Panc1 (cell line): ENCODE results near the gene LRRC8E.
"Not testable (repeated sequence)": the region's sequence is repeated elsewhere in the genome, so short reads cannot be mapped to it uniquely, and the experiment has no call there.

Experiments used
- POLR2AphosphoS5 ChIP-seq: IDR thresholded peaks from 2 replicates; pipeline ENCODE4 v1.6.1; 2012; ENCODE audit warnings: mild to moderate bottlenecking, low read depth, low read length, moderate library complexity
- SIN3A ChIP-seq: IDR thresholded peaks from 2 replicates; pipeline ENCODE4 v1.6.1; 2012; ENCODE audit warnings: low read depth, mild to moderate bottlenecking, low read length, moderate library complexity, borderline replicate concordance; ENCODE audit not compliant: insufficient read depth
- TCF7L2 ChIP-seq: IDR thresholded peaks from 2 replicates; pipeline ENCODE4 v1.6.1; 2011; ENCODE audit warnings: mild to moderate bottlenecking, low read depth, low read length, inconsistent platforms
- TF ChIP-seq, protein P1 (sequence below): fragments of 450-650 bp; IDR thresholded peaks from 2 replicates; pipeline ENCODE4 v1.5.1; 2017; ENCODE audit warnings: mild to moderate bottlenecking
- TF ChIP-seq, protein P2 (sequence below), 2 experiments: IDR thresholded peaks; 2 replicates each; pipeline ENCODE4 v1.6.1; 2011 to 2012; ENCODE audit warnings: low read depth in 2 of 2, control low read depth in 1 of 2, low read length in 1 of 2, mild to moderate bottlenecking in 1 of 2, moderate library complexity in 1 of 2; ENCODE audit not compliant: insufficient read depth in 1 of 2

DNA sequence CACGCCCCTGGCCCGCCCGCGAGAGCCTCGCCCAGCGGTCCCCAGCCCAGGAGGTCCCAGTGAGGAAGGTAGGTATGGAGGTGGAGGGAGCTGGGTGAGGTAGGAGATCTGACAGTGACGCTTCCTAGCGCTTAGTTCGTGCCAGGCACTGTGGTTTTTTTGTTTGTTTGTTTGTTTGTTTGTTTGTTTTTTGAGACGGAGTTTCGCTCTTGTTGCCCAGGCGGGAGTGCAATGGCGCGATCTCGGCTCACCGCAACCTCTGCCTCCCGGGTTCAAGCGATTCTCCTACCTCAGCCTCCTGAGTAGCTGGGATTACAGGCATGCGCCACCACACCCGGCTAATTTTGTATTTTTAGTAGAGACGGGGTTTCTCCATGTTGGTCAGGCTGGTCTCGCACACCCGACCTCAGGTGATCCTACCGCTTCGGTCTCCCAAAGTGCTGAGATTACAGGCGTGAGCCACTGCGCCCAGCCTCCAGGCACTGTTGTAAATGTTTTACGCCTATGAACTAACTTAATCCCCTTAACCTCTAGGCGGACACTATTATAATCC, 29.8 kb downstream of the LRRC8E start:
- TF ChIP-seq, protein P1, sequence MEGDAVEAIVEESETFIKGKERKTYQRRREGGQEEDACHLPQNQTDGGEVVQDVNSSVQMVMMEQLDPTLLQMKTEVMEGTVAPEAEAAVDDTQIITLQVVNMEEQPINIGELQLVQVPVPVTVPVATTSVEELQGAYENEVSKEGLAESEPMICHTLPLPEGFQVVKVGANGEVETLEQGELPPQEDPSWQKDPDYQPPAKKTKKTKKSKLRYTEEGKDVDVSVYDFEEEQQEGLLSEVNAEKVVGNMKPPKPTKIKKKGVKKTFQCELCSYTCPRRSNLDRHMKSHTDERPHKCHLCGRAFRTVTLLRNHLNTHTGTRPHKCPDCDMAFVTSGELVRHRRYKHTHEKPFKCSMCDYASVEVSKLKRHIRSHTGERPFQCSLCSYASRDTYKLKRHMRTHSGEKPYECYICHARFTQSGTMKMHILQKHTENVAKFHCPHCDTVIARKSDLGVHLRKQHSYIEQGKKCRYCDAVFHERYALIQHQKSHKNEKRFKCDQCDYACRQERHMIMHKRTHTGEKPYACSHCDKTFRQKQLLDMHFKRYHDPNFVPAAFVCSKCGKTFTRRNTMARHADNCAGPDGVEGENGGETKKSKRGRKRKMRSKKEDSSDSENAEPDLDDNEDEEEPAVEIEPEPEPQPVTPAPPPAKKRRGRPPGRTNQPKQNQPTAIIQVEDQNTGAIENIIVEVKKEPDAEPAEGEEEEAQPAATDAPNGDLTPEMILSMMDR, result peak; percentile 52
- TF ChIP-seq POLR2AphosphoS5, TCF7L2: not testable (repeated sequence)
- TF ChIP-seq, protein P2, sequence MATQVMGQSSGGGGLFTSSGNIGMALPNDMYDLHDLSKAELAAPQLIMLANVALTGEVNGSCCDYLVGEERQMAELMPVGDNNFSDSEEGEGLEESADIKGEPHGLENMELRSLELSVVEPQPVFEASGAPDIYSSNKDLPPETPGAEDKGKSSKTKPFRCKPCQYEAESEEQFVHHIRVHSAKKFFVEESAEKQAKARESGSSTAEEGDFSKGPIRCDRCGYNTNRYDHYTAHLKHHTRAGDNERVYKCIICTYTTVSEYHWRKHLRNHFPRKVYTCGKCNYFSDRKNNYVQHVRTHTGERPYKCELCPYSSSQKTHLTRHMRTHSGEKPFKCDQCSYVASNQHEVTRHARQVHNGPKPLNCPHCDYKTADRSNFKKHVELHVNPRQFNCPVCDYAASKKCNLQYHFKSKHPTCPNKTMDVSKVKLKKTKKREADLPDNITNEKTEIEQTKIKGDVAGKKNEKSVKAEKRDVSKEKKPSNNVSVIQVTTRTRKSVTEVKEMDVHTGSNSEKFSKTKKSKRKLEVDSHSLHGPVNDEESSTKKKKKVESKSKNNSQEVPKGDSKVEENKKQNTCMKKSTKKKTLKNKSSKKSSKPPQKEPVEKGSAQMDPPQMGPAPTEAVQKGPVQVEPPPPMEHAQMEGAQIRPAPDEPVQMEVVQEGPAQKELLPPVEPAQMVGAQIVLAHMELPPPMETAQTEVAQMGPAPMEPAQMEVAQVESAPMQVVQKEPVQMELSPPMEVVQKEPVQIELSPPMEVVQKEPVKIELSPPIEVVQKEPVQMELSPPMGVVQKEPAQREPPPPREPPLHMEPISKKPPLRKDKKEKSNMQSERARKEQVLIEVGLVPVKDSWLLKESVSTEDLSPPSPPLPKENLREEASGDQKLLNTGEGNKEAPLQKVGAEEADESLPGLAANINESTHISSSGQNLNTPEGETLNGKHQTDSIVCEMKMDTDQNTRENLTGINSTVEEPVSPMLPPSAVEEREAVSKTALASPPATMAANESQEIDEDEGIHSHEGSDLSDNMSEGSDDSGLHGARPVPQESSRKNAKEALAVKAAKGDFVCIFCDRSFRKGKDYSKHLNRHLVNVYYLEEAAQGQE (IDR thresholded peaks at IDR 0.05; ENCODE audit: insufficient read depth in 1 of 2, low read depth in 2 of 2, low read length in 1 of 2), result not testable (repeated sequence)
- TF ChIP-seq SIN3A, result 0 out of 2 replicates have a peak, but pooled peaks have one; percentile 51
